CD4-positive, alpha-beta memory T cell (primary cell): ENCODE results near the gene COX19. TPM values are rescaled to one million over a fixed set of nuclear protein-coding genes. Genes with fewer than 3 reads are reported as not detected.

Experiments used
- CTCF ChIA-PET: fragments of 350-600 bp; sonication (Branson Sonifier 250); formaldehyde crosslinking; loops from one replicate; lab custom pipeline; 2021; ENCODE audit warnings: inconsistent platforms; ENCODE audit not compliant: partially characterized antibody; lab: Charles Lee
- POLR2A ChIA-PET: fragments of 350-600 bp; sonication (Branson Sonifier 250); formaldehyde crosslinking; loops from one replicate; lab custom pipeline; 2021; ENCODE audit not compliant: partially characterized antibody; lab: Charles Lee
- DNase-seq, 5 donors: peaks; one replicate each; pipeline versions ENCODE4 v3.0.0 to v3.0.0-alpha.2; 2020 to 2022; ENCODE audit warnings: mixed read lengths in 1 of 5
- H3K27ac ChIP-seq: one replicate; pipeline ENCODE4 v1.7.0; 2013; ENCODE audit warnings: low read depth, low read length
- H3K27me3 ChIP-seq: 2 replicates; pipeline ENCODE4 v1.7.0; 2013; ENCODE audit warnings: mild to moderate bottlenecking, low read length, moderate library complexity; ENCODE audit not compliant: insufficient read depth
- H3K36me3 ChIP-seq: 2 replicates; pipeline ENCODE4 v1.7.0; 2013; ENCODE audit warnings: mild to moderate bottlenecking, low read length, moderate library complexity; ENCODE audit not compliant: insufficient read depth
- H3K4me1 ChIP-seq: 2 replicates; pipeline ENCODE4 v1.7.0; 2013; ENCODE audit warnings: mild to moderate bottlenecking, low read length, moderate library complexity; ENCODE audit not compliant: insufficient read depth
- H3K4me3 ChIP-seq, 2 donors: one replicate each; pipeline ENCODE4 v1.7.0; 2013; ENCODE audit warnings: low read length in 2 of 2, mild to moderate bottlenecking in 1 of 2
- H3K9me3 ChIP-seq, 2 donors: one replicate each; pipeline ENCODE4 v1.7.0; 2013; ENCODE audit warnings: low read length in 2 of 2, control low read depth in 1 of 2; ENCODE audit not compliant: control insufficient read depth in 1 of 2
- H3K27ac Mint-ChIP-seq, 7 donors: one replicate each; pipeline ENCODE4 v1.8.0; 2020 to 2021; ENCODE audit warnings: mixed read lengths in 7 of 7, mild to moderate bottlenecking in 6 of 7, inconsistent platforms in 3 of 7, moderate library complexity in 3 of 7
- H3K27me3 Mint-ChIP-seq, 2 donors: one replicate each; pipeline ENCODE4 v1.8.0; 2020 to 2021; ENCODE audit warnings: mixed read lengths in 2 of 2
- H3K36me3 Mint-ChIP-seq, 2 donors: one replicate each; pipeline ENCODE4 v1.8.0; 2020 to 2021; ENCODE audit warnings: mixed read lengths in 2 of 2, inconsistent platforms in 1 of 2, mild to moderate bottlenecking in 1 of 2
- H3K4me1 Mint-ChIP-seq, 4 donors: one replicate each; pipeline ENCODE4 v1.8.0; 2020 to 2021; ENCODE audit warnings: mixed read lengths in 4 of 4, mild to moderate bottlenecking in 1 of 4
- H3K4me3 Mint-ChIP-seq, 8 donors: one replicate each; pipeline ENCODE4 v1.8.0; 2020 to 2021; ENCODE audit warnings: mixed read lengths in 8 of 8, mild to moderate bottlenecking in 7 of 8, moderate library complexity in 6 of 8, inconsistent platforms in 3 of 8
- H3K9me3 Mint-ChIP-seq, 8 donors: one replicate each; pipeline ENCODE4 v1.8.0; 2020 to 2021; ENCODE audit warnings: mixed read lengths in 8 of 8, mild to moderate bottlenecking in 5 of 8, inconsistent platforms in 3 of 8, moderate library complexity in 1 of 8
- intact Hi-C: fragments of 100-400 bp; cut with micrococcal nuclease; formaldehyde crosslinking; loops from one replicate; pipeline ENCODE4 v1.15.1; 2023
- polyA plus RNA-seq, 2 donors: library from polyadenylated mRNA; unstranded; fragments of 300-500 nt; fragmentation: Illumina TruSeq; gene quantifications; one replicate each; pipeline ENCODE4 v1.2.3, GENCODE V29; 2021
- total RNA-seq, 2 experiments: library from RNA; stranded (reverse); gene quantifications; one replicate each; pipeline ENCODE4 v1.2.3, GENCODE V29; 2021

Gene COX19
- total and polyA plus RNA-seq, 4 experiments from 2014 or later = 20.5 to 50.0 (median 33.5) TPM

GRCh38 chr7:1015196-1016121, 40.1 kb upstream of the COX19 start:
- Histone ChIP-seq H3K4me1 (peaks cover 17% of the 10 kb centered on the region), H3K27me3 (no peaks in the 10 kb centered on the region), H3K27ac (no peak overlapping the region), H3K36me3 (no peaks in the 10 kb centered on the region), H3K9me3 (no peaks in the 10 kb centered on the region), H3K4me3 (no peak overlapping the region)
- intact Hi-C loops = no loop called here
- H3K4me3 Mint-ChIP-seq = no peak overlapping the region
- ChIA-PET POLR2A (no interaction called here), CTCF (interaction anchor here (0.9 kb wide), 1 partner anchor 22 kb away, joined by 3 read pairs; no protein-coding TSS in a partner anchor)
- DNase-seq = no peak
- peaks cover 12 to 31% (median 22%) of the 10 kb centered on the region in 4 donors for H3K4me1 Mint-ChIP-seq
- peak overlapping the region in 2 of 7 donors; percentile 8 to 59 for H3K27ac Mint-ChIP-seq
- no peaks in the 10 kb centered on the region for H3K27me3 Mint-ChIP-seq
- peaks cover 3 to 10% of the 10 kb centered on the region in 2 donors for H3K36me3 Mint-ChIP-seq
- peaks cover 0 to 3% (median 0%) of the 10 kb centered on the region in 8 donors for H3K9me3 Mint-ChIP-seq

- no peak overlapping the region for H3K27ac ChIP-seq
- no peaks in the 10 kb centered on the region for H3K9me3 ChIP-seq
- no peaks in the 10 kb centered on the region for H3K36me3 ChIP-seq
- peaks cover 12 to 32% (median 22%) of the 10 kb centered on the region in 4 donors for H3K4me1 Mint-ChIP-seq
- intact Hi-C loops = no loop called here
- no peak overlapping the region for H3K27ac Mint-ChIP-seq
- H3K36me3 Mint-ChIP-seq = peaks cover 6 to 10% of the 10 kb centered on the region in 2 donors
- peaks cover 17% of the 10 kb centered on the region for H3K4me1 ChIP-seq
- no peaks in the 10 kb centered on the region for H3K27me3 ChIP-seq
- H3K27me3 Mint-ChIP-seq = no peaks in the 10 kb centered on the region
- H3K9me3 Mint-ChIP-seq = peaks cover 0 to 3% (median 0%) of the 10 kb centered on the region in 8 donors
- no peak overlapping the region for H3K4me3 ChIP-seq
- DNase-seq = no peak
- ChIA-PET POLR2A (no interaction called here), CTCF (interaction anchor here (0.9 kb wide), 1 partner anchor 21 kb away, joined by 3 read pairs; no protein-coding TSS in a partner anchor)
- H3K4me3 Mint-ChIP-seq = no peak overlapping the region
Measured at GRCh38 chr7:1014681-1015080, 39.3 kb upstream of the COX19 start.

- no peak overlapping the region for H3K4me3 ChIP-seq
- Mint-ChIP-seq H3K27ac (peak overlapping the region in 4 of 7 donors; percentile 11 to 70 (median 46)), H3K27me3 (no peaks in the 10 kb centered on the region), H3K4me1 (peaks cover 15 to 36% (median 23%) of the 10 kb centered on the region in 4 donors), H3K4me3 (no peak overlapping the region), H3K36me3 (peaks cover 12 to 14% of the 10 kb centered on the region in 2 donors), H3K9me3 (peaks cover 0 to 4% (median 0%) of the 10 kb centered on the region in 8 donors)
- no peak for DNase-seq
- POLR2A ChIA-PET = no interaction called here
- H3K4me1 ChIP-seq = peaks cover 17% of the 10 kb centered on the region
- no peaks in the 10 kb centered on the region for H3K36me3 ChIP-seq
- no peaks in the 10 kb centered on the region for H3K9me3 ChIP-seq
- intact Hi-C loops = no loop called here
- no peaks in the 10 kb centered on the region for H3K27me3 ChIP-seq
- CTCF ChIA-PET = interaction anchor here (2.5 kb wide), 1 partner anchor 20 kb away, joined by 11 read pairs; no protein-coding TSS in a partner anchor
- H3K27ac ChIP-seq = no peak overlapping the region
Measured at GRCh38 chr7:1013581-1013980, 38.2 kb upstream of the COX19 start.

- Histone ChIP-seq H3K4me1 (peaks cover 15% of the 10 kb centered on the region), H3K9me3 (no peaks in the 10 kb centered on the region), H3K27ac (no peak overlapping the region), H3K36me3 (no peaks in the 10 kb centered on the region), H3K27me3 (no peaks in the 10 kb centered on the region), H3K4me3 (no peak overlapping the region)
- Mint-ChIP-seq H3K36me3 (peaks cover 10 to 11% of the 10 kb centered on the region in 2 donors), H3K4me1 (peaks cover 12 to 27% (median 18%) of the 10 kb centered on the region in 4 donors), H3K9me3 (peaks cover 0 to 4% (median 0%) of the 10 kb centered on the region in 8 donors), H3K27me3 (no peaks in the 10 kb centered on the region), H3K4me3 (no peak overlapping the region), H3K27ac (no peak overlapping the region)
- ChIA-PET CTCF (interaction anchor here (1.6 to 2.5 kb wide), 2 partner anchors 20 to 53 kb away, joined by 6 to 11 read pairs; no protein-coding TSS in a partner anchor), POLR2A (interaction anchor here (1.1 kb wide), 1 partner anchor 32 kb away, joined by 3 read pairs; the partner anchor contains the start of gene GPR146)
- intact Hi-C loops = no loop called here
- no peak for DNase-seq
Measured at GRCh38 chr7:1012716-1013095, 37.4 kb upstream of the COX19 start.

GRCh38 chr7:1012004-1012715, 36.8 kb upstream of the COX19 start:
- H3K9me3 ChIP-seq = no peaks in the 10 kb centered on the region
- ChIA-PET POLR2A (interaction anchor here (1.1 kb wide), 1 partner anchor 32 kb away, joined by 3 read pairs; the partner anchor contains the start of gene GPR146), CTCF (interaction anchor here (1.6 to 2.5 kb wide), 2 partner anchors 19 to 53 kb away, joined by 6 to 11 read pairs; no protein-coding TSS in a partner anchor)
- no peak overlapping the region for H3K4me3 ChIP-seq
- no peaks in the 10 kb centered on the region for H3K27me3 Mint-ChIP-seq
- no peaks in the 10 kb centered on the region for H3K36me3 ChIP-seq
- peaks cover 15% of the 10 kb centered on the region for H3K4me1 ChIP-seq
- intact Hi-C loops = no loop called here
- no peaks in the 10 kb centered on the region for H3K27me3 ChIP-seq
- H3K27ac ChIP-seq = no peak overlapping the region
- DNase-seq = no peak
- H3K4me1 Mint-ChIP-seq = peaks cover 12 to 27% (median 18%) of the 10 kb centered on the region in 4 donors
- peak overlapping the region in 1 of 7 donors; percentile 89 for H3K27ac Mint-ChIP-seq
- H3K9me3 Mint-ChIP-seq = peaks cover 0 to 4% (median 0%) of the 10 kb centered on the region in 8 donors
- no peak overlapping the region for H3K4me3 Mint-ChIP-seq
- H3K36me3 Mint-ChIP-seq = peaks cover 10 to 11% of the 10 kb centered on the region in 2 donors

- peaks cover 12 to 28% (median 18%) of the 10 kb centered on the region in 4 donors for H3K4me1 Mint-ChIP-seq
- no peaks in the 10 kb centered on the region for H3K27me3 Mint-ChIP-seq
- no peak overlapping the region for H3K4me3 ChIP-seq
- ChIA-PET POLR2A (interaction anchor here (1.1 kb wide), 1 partner anchor 33 kb away, joined by 3 read pairs; the partner anchor contains the start of gene GPR146), CTCF (interaction anchor here (1.6 to 2.5 kb wide), 2 partner anchors 18 to 54 kb away, joined by 6 to 11 read pairs; no protein-coding TSS in a partner anchor)
- intact Hi-C loops = no loop called here
- no peaks in the 10 kb centered on the region for H3K9me3 ChIP-seq
- no peaks in the 10 kb centered on the region for H3K36me3 ChIP-seq
- no peak overlapping the region for H3K27ac ChIP-seq
- DNase-seq = peak in 3 of 5 donors; percentile 19 to 30 (median 23)
- no peaks in the 10 kb centered on the region for H3K27me3 ChIP-seq
- H3K36me3 Mint-ChIP-seq = peaks cover 10 to 11% of the 10 kb centered on the region in 2 donors
- H3K4me3 Mint-ChIP-seq = peak overlapping the region in 4 of 8 donors; percentile 50 to 71 (median 59)
- peak overlapping the region in 5 of 7 donors; percentile 58 to 90 (median 83) for H3K27ac Mint-ChIP-seq
- H3K9me3 Mint-ChIP-seq = peaks cover 0 to 3% (median 0%) of the 10 kb centered on the region in 8 donors
- peaks cover 15% of the 10 kb centered on the region for H3K4me1 ChIP-seq
Measured at GRCh38 chr7:1011297-1012003, 36.1 kb upstream of the COX19 start.
